NT2/D1 (cell line): Measurements from ENCODE around the gene OR6B2.

Source experiments
- YY1 ChIP-seq: IDR thresholded peaks from 2 replicates; pipeline ENCODE4 v1.6.1; 2011; ENCODE audit not compliant: insufficient read length, insufficient read depth
- ZNF274 ChIP-seq: IDR thresholded peaks from 2 replicates; pipeline ENCODE4 v1.6.1; 2011; ENCODE audit warnings: mild to moderate bottlenecking, low read depth, low read length

DNA sequence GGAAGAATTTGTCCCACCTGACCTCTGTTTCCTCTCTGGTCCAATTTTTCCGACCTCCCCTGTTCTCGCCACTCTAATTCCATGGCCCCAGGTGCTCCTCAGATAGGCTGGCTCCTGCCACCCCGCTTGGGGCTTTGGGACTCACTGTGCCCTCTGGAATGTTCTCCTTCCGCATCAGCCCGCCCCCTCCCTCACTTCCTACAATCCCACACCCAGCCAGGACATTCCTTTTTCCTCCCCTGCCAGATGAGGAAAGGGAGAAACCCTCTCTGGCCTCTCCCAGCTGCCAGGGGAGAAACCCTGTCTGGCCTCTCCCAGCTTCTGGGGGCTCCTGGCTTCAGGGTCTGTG is 3.1 kb upstream of the OR6B2 start:
- TF ChIP-seq YY1 (no peak), ZNF274 (no peak)
